ENCODE data around the gene PTPN6.

- peak; percentile 31; the same call in 1 of the 2 replicates for TF ChIP-seq CTCF (conservative IDR thresholded peaks at IDR 0.05; ENCODE audit: low read depth, low read length)
- TF ChIP-seq RFX5 (IDR thresholded peaks at IDR 0.05; ENCODE audit: low read depth, low read length): no peak
- no peak for TF ChIP-seq FOS (IDR thresholded peaks at IDR 0.05; ENCODE audit: low read depth, low read length)
- TF ChIP-seq SMC3 (IDR thresholded peaks at IDR 0.05; ENCODE audit: low read depth, low read length): 0 out of 2 replicates have a peak, but pooled peaks have one; percentile 16
- no peak for TF ChIP-seq RAD21 (IDR thresholded peaks at IDR 0.05; ENCODE audit: low read length)
- no peak for TF ChIP-seq CEBPB (IDR thresholded peaks at IDR 0.05; ENCODE audit: low read depth, low read length)
- TF ChIP-seq USF2 (IDR thresholded peaks at IDR 0.05; ENCODE audit: low read depth, low read length): no peak
- TF ChIP-seq POLR2A (IDR thresholded peaks at IDR 0.05; ENCODE audit: low read depth, low read length): no peak
- no peak for TF ChIP-seq ELK1 (IDR thresholded peaks at IDR 0.05; ENCODE audit: borderline replicate concordance, low read depth, low read length)
- TF ChIP-seq BHLHE40 (IDR thresholded peaks at IDR 0.05; ENCODE audit: low read depth, low read length): no peak
- no peak for TF ChIP-seq MAZ (IDR thresholded peaks at IDR 0.05; ENCODE audit: borderline replicate concordance, low read depth, low read length)
- no peak for TF ChIP-seq MAFK (IDR thresholded peaks at IDR 0.05; ENCODE audit: low read depth, low read length)
- TF ChIP-seq RCOR1 (IDR thresholded peaks at IDR 0.05; ENCODE audit: insufficient replicate concordance, low read length): no peak
- TF ChIP-seq NFE2L2 (IDR thresholded peaks at IDR 0.05; ENCODE audit: low read depth, low read length): no peak
These were observed 755 bp upstream of the PTPN6 start for GRCh38 chr12:6950401-6950801.
